Smooth muscle cell (in vitro differentiated cells): Measurements from ENCODE around the gene SCD5. TPM values are rescaled to one million over a fixed set of nuclear protein-coding genes. Genes with fewer than 3 reads are reported as not detected.

Experiments
- DNase-seq: peaks from one replicate; lab custom pipeline; 2025; ENCODE audit not compliant: unreplicated experiment; lab: John Stamatoyannopoulos, UW
- H2AFZ ChIP-seq: fragments of 200-600 bp; sonication (generic); 2 replicates; pipeline ENCODE4 v1.6.0; 2016; ENCODE audit warnings: antibody characterized with exemption, low read depth, mild to moderate bottlenecking
- H3F3A ChIP-seq: fragments of 200-600 bp; sonication (generic); 2 replicates; pipeline ENCODE4 v1.6.0; 2017; ENCODE audit warnings: antibody characterized with exemption, low read depth
- H3K27ac ChIP-seq: fragments of 200-600 bp; sonication (generic); 2 replicates; pipeline ENCODE4 v1.5.1; 2016; ENCODE audit warnings: low read depth, mild to moderate bottlenecking
- H3K27me3 ChIP-seq: fragments of 200-600 bp; sonication (generic); 2 replicates; pipeline ENCODE4 v1.6.1; 2016; ENCODE audit warnings: low read depth, mild to moderate bottlenecking
- H3K36me3 ChIP-seq: fragments of 200-600 bp; sonication (generic); 2 replicates; pipeline ENCODE4 v1.5.1; 2016; ENCODE audit warnings: low read depth
- H3K4me1 ChIP-seq: fragments of 200-600 bp; sonication (generic); 2 replicates; pipeline ENCODE4 v1.5.1; 2016; ENCODE audit warnings: low read depth
- H3K4me2 ChIP-seq: fragments of 200-600 bp; sonication (generic); 2 replicates; pipeline ENCODE4 v1.6.0; 2016; ENCODE audit warnings: mild to moderate bottlenecking
- H3K4me3 ChIP-seq: fragments of 200-600 bp; sonication (generic); 2 replicates; pipeline ENCODE4 v1.5.1; 2016; ENCODE audit warnings: mild to moderate bottlenecking
- H3K79me2 ChIP-seq: fragments of 200-600 bp; sonication (generic); 2 replicates; pipeline ENCODE4 v1.6.0; 2016; ENCODE audit warnings: low read depth, mild to moderate bottlenecking
- H3K9ac ChIP-seq: fragments of 200-600 bp; sonication (generic); 2 replicates; pipeline ENCODE4 v1.6.0; 2016; ENCODE audit warnings: low read depth
- H3K9me3 ChIP-seq: fragments of 200-600 bp; sonication (generic); replicated peaks from 2 replicates; pipeline ENCODE4 v1.5.1; 2016; ENCODE audit warnings: low read depth
- H4K20me1 ChIP-seq: fragments of 200-600 bp; sonication (generic); 2 replicates; pipeline ENCODE4 v1.6.0; 2016; ENCODE audit warnings: low read depth
- WGBS: methylation state at CpG from one replicate; pipeline ENCODE4 v1.1.7; 2016; ENCODE audit warnings: low lambda C conversion rate; 5-methylcytosine and 5-hydroxymethylcytosine counted together
- polyA plus RNA-seq: library from polyadenylated mRNA; unstranded; fragments of >200 nt; fragmentation: Nextera tagmentation; extraction: Ambion mirVana; gene quantifications from 2 replicates; pipeline ENCODE4 v1.2.1, GENCODE V29; 2016
- total RNA-seq: library from RNA; depleted of rRNA; stranded (reverse); fragments of >200 nt; gene quantifications from 2 replicates; pipeline ENCODE4 v1.2.3, GENCODE V29; 2014
- TF ChIP-seq, protein P1 (sequence below): fragments of 200-600 bp; sonication (generic); IDR thresholded peaks from 2 replicates; pipeline ENCODE4 v1.5.1; 2017; ENCODE audit warnings: borderline replicate concordance, mild to moderate bottlenecking, antibody characterized with exemption; ENCODE audit not compliant: insufficient read depth, poor library complexity, severe bottlenecking

Gene SCD5
- total and polyA plus RNA-seq, 2 experiments from 2014 or later, result 9.2 to 24.3 TPM

DNA sequence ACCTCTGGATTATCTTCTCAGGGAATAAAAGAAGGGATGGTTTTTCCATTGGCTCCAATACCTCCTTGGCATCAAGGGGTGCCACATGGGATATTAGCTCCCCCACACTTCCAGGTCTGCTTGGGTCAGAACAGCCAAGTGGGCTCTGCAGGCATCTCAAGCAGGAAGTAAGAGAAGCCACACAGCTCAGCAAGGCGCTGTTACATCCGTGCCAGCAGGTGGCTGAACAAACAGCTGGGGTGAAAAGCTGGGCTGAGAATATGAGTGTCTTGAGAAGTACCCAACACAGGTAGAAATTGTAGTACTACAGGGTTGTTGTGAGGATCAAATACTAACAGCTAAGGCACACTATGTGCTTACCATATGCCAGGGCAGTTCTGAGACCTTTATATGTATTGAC lies 160.1 kb downstream of the SCD5 start:
- TF ChIP-seq, protein P1, sequence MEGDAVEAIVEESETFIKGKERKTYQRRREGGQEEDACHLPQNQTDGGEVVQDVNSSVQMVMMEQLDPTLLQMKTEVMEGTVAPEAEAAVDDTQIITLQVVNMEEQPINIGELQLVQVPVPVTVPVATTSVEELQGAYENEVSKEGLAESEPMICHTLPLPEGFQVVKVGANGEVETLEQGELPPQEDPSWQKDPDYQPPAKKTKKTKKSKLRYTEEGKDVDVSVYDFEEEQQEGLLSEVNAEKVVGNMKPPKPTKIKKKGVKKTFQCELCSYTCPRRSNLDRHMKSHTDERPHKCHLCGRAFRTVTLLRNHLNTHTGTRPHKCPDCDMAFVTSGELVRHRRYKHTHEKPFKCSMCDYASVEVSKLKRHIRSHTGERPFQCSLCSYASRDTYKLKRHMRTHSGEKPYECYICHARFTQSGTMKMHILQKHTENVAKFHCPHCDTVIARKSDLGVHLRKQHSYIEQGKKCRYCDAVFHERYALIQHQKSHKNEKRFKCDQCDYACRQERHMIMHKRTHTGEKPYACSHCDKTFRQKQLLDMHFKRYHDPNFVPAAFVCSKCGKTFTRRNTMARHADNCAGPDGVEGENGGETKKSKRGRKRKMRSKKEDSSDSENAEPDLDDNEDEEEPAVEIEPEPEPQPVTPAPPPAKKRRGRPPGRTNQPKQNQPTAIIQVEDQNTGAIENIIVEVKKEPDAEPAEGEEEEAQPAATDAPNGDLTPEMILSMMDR, result no peak
- H3K79me2 ChIP-seq, result no peaks in the 10 kb centered on the region
- no peaks in the 10 kb centered on the region for H3K9me3 ChIP-seq
- no peaks in the 10 kb centered on the region for H3K27me3 ChIP-seq
- no peak for DNase-seq
- H3K27ac ChIP-seq, result no peak overlapping the region
- H2AFZ ChIP-seq, result no peak overlapping the region
- H3K4me2 ChIP-seq, result no peak overlapping the region
- no peaks in the 10 kb centered on the region for H3K36me3 ChIP-seq
- H3K4me1 ChIP-seq, result no peaks in the 10 kb centered on the region
- H4K20me1 ChIP-seq, result no peaks in the 10 kb centered on the region
- 88% methylated on average over 2 of the region's 2 CpGs for WGBS
- H3F3A ChIP-seq, result no peaks in the 10 kb centered on the region
- no peak overlapping the region for H3K9ac ChIP-seq
- no peak overlapping the region for H3K4me3 ChIP-seq

DNA sequence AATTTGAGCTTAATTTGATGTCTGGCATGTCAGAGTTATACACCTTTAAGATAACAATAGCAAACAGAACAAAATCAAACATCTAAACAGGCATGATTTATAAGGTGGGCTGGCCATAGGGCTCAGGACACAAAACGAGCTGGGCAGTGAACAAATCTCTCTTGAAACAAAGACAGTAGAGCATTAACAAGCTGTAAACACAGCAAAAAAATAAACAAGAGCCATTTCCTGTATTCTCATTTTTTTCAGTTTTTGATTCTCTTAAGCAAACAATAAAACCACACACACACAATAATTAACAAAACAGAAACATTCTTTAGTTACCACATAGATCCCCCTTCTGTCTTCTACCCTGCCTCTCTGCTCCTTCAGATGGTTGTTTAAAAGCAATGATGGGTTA lies 168.5 kb downstream of the SCD5 start:
- Histone ChIP-seq H3K79me2 (no peaks in the 10 kb centered on the region), H3K4me1 (peaks cover 5% of the 10 kb centered on the region), H3K9ac (no peak overlapping the region), H3K9me3 (no peaks in the 10 kb centered on the region), H3K27ac (no peak overlapping the region), H3K36me3 (no peaks in the 10 kb centered on the region), H3K4me2 (no peak overlapping the region), H4K20me1 (no peaks in the 10 kb centered on the region), H3K27me3 (no peaks in the 10 kb centered on the region), H3K4me3 (no peak overlapping the region), H2AFZ (no peak overlapping the region), H3F3A (no peaks in the 10 kb centered on the region)
- WGBS, result 33% methylated on average over 1 of the region's 1 CpG
- TF ChIP-seq, protein P1, result no peak
- DNase-seq, result no peak

DNA sequence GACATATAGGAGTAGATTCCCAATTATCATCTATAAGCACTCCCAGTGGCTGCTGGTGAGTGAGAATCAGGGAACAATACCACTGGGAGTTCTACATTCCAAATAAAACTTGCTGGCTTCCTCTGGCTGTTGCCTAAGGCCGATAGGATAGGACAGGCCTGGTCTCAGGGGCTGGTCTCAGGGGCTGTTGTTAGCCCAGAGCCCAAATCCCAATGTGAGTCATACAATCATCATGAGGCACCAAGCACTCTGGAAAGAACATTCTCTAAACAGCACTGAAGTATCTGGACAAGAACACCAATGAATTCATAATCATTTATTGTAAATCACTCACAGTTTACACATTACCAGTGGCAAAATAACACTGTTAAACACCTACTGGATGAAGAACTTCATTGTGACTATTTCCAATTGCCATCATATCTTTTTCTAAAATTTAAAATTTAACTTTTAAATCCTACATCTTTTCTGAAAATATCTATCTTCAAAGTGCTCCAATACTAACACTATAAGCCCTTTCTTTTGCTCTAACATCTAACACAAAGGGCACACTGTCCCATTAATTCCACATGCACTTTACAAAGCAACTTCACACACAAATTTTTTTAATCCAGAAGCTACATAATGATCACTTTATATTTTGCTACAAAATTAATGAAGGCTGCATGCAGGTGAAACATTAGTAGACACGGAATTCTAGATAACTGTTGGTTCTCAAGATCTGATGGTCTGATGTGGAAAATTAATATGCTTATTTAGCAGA lies 169.2 kb downstream of the SCD5 start:
- Histone ChIP-seq H3K9me3 (no peaks in the 10 kb centered on the region), H3K36me3 (no peaks in the 10 kb centered on the region), H3K4me3 (no peak overlapping the region), H3F3A (no peaks in the 10 kb centered on the region), H3K79me2 (no peaks in the 10 kb centered on the region), H3K9ac (no peak overlapping the region), H3K4me1 (peaks cover 5% of the 10 kb centered on the region), H3K4me2 (no peak overlapping the region), H3K27ac (no peak overlapping the region), H4K20me1 (no peaks in the 10 kb centered on the region), H3K27me3 (no peaks in the 10 kb centered on the region), H2AFZ (no peak overlapping the region)
- no peak for DNase-seq
- TF ChIP-seq, protein P1, result no peak
- WGBS, result 55% methylated on average over 2 of the region's 2 CpGs
